Tibial nerve (tissue), 4 donors: ENCODE results near the gene NIF3L1. TPM values are rescaled to one million over a fixed set of nuclear protein-coding genes. Genes with fewer than 3 reads are reported as not detected.

Experiments used
- DNase-seq, 2 donors: peaks; one replicate each; pipeline ENCODE4 v3.0.0-alpha.2; 2019; ENCODE audit warnings: low spot score in 2 of 2
- H3K27ac ChIP-seq, 4 donors: fragments of 200-600 bp; sonication (generic) in 3 of 4; one replicate each; pipeline ENCODE4 v1.5.1; 2017 to 2019; ENCODE audit warnings: mild to moderate bottlenecking in 1 of 4
- H3K27me3 ChIP-seq, 2 donors: fragments of 200-600 bp; sonication (generic) in 1 of 2; one replicate each; pipeline versions ENCODE4 v1.5.1 to v1.6.0; 2017 to 2019
- H3K36me3 ChIP-seq, 3 donors: fragments of 200-600 bp; sonication (generic); one replicate each; pipeline ENCODE4 v1.5.1; 2018 to 2019
- H3K4me1 ChIP-seq, 4 donors: fragments of 200-600 bp; sonication (generic) in 3 of 4; one replicate each; pipeline ENCODE4 v1.5.1; 2017 to 2019
- H3K4me3 ChIP-seq, 4 donors: fragments of 200-600 bp; sonication (generic) in 3 of 4; one replicate each; pipeline ENCODE4 v1.5.1; 2017 to 2019; ENCODE audit warnings: mild to moderate bottlenecking in 1 of 4, moderate library complexity in 1 of 4
- H3K9me3 ChIP-seq, 4 donors: fragments of 200-600 bp; sonication (generic) in 3 of 4; one replicate each; pipeline ENCODE4 v1.5.1; 2017 to 2019
- CTCF ChIP-seq, 5 experiments: fragments of 200-600 bp in 3 of 5; fragments of 450-650 bp in 2 of 5; sonication (generic) in 3 of 5; IDR thresholded peaks; one replicate each; pipeline ENCODE4 v1.5.1; 2016 to 2019; ENCODE audit warnings: antibody characterized with exemption in 5 of 5, mild to moderate bottlenecking in 3 of 5, moderate library complexity in 2 of 5
- EP300 ChIP-seq, 2 donors: sonication (generic); formaldehyde crosslinking; IDR thresholded peaks; one replicate each; pipeline ENCODE4 v1.6.1; 2017; ENCODE audit warnings: antibody characterized with exemption in 2 of 2, mild to moderate bottlenecking in 1 of 2
- POLR2A ChIP-seq, 2 donors: fragments of 450-650 bp; IDR thresholded peaks; one replicate each; pipeline ENCODE4 v1.6.1; 2017; ENCODE audit warnings: antibody characterized with exemption in 2 of 2, mild to moderate bottlenecking in 2 of 2, moderate library complexity in 2 of 2
- WGBS, 2 donors: methylation state at CpG; one replicate each; pipeline ENCODE4 v1.1.5; 2018; 5-methylcytosine and 5-hydroxymethylcytosine counted together
- total RNA-seq, 4 donors: library from RNA; depleted of rRNA; stranded (reverse); fragments of >200 nt; gene quantifications; one replicate each; pipeline ENCODE4 v1.1.0, GENCODE V29; 2016

The NIF3L1 gene
- total RNA-seq, 4 donors from 2014 or later = 17.5 to 38.5 (median 21.5) TPM

- Histone ChIP-seq H3K4me3 (no peak overlapping the region), H3K4me1 (no peaks in the 10 kb centered on the region), H3K27ac (no peak overlapping the region), H3K36me3 (peaks cover 0 to 94% (median 13%) of the 10 kb centered on the region in 3 donors), H3K27me3 (no peaks in the 10 kb centered on the region), H3K9me3 (no peaks in the 10 kb centered on the region)
- DNase-seq = no peak
- no peak for TF ChIP-seq POLR2A (IDR thresholded peaks at IDR 0.05)
- TF ChIP-seq EP300 (IDR thresholded peaks at IDR 0.05) = no peak
- no peak for TF ChIP-seq CTCF (IDR thresholded peaks at IDR 0.05)
- 92 to 94% methylated on average over 4 of the region's 4 CpGs for WGBS, 2 donors
Observed at GRCh38 chr2:200909958-200910357, 20.8 kb downstream of the NIF3L1 start.

- Histone ChIP-seq H3K36me3 (peaks cover 0 to 97% (median 13%) of the 10 kb centered on the region in 3 donors), H3K27me3 (no peaks in the 10 kb centered on the region), H3K27ac (no peak overlapping the region), H3K4me1 (no peaks in the 10 kb centered on the region), H3K9me3 (no peaks in the 10 kb centered on the region), H3K4me3 (no peak overlapping the region)
- no peak for TF ChIP-seq POLR2A (IDR thresholded peaks at IDR 0.05)
- TF ChIP-seq EP300 (IDR thresholded peaks at IDR 0.05) = no peak
- TF ChIP-seq CTCF (IDR thresholded peaks at IDR 0.05) = no peak
- no peak for DNase-seq
Observed at GRCh38 chr2:200913654-200914053, 24.5 kb downstream of the NIF3L1 start.

- H3K9me3 ChIP-seq = no peaks in the 10 kb centered on the region
- H3K4me3 ChIP-seq = no peak overlapping the region
- H3K4me1 ChIP-seq = no peaks in the 10 kb centered on the region
- peaks cover 0 to 92% (median 15%) of the 10 kb centered on the region in 3 donors for H3K36me3 ChIP-seq
- TF ChIP-seq EP300 (IDR thresholded peaks at IDR 0.05) (no peak), CTCF (IDR thresholded peaks at IDR 0.05) (no peak), POLR2A (IDR thresholded peaks at IDR 0.05) (no peak)
- H3K27ac ChIP-seq = no peak overlapping the region
- DNase-seq = no peak
- H3K27me3 ChIP-seq = no peaks in the 10 kb centered on the region
- WGBS, 2 donors = 85 to 89% methylated on average over 6 of the region's 6 CpGs
Observed at GRCh38 chr2:200922439-200922838, 33.3 kb downstream of the NIF3L1 start.

- TF ChIP-seq POLR2A (IDR thresholded peaks at IDR 0.05) (no peak), EP300 (IDR thresholded peaks at IDR 0.05) (no peak), CTCF (IDR thresholded peaks at IDR 0.05) (no peak)
- no peaks in the 10 kb centered on the region for H3K9me3 ChIP-seq
- H3K27ac ChIP-seq = no peak overlapping the region
- no peaks in the 10 kb centered on the region for H3K27me3 ChIP-seq
- no peak overlapping the region for H3K4me3 ChIP-seq
- peaks cover 0 to 90% (median 0%) of the 10 kb centered on the region in 3 donors for H3K36me3 ChIP-seq
- no peaks in the 10 kb centered on the region for H3K4me1 ChIP-seq
- no peak for DNase-seq
- 66 to 76% methylated on average over 2 of the region's 2 CpGs for WGBS, 2 donors
Observed at GRCh38 chr2:200929334-200930249, 40.4 kb downstream of the NIF3L1 start.

- no peak overlapping the region for H3K4me3 ChIP-seq
- H3K4me1 ChIP-seq = no peaks in the 10 kb centered on the region
- no peak for TF ChIP-seq EP300 (IDR thresholded peaks at IDR 0.05)
- no peak for TF ChIP-seq POLR2A (IDR thresholded peaks at IDR 0.05)
- TF ChIP-seq CTCF (IDR thresholded peaks at IDR 0.05) = no peak
- H3K27ac ChIP-seq = no peak overlapping the region
- H3K36me3 ChIP-seq = peaks cover 0 to 89% (median 0%) of the 10 kb centered on the region in 3 donors
- no peaks in the 10 kb centered on the region for H3K27me3 ChIP-seq
- 76 to 78% methylated on average over 3 of the region's 3 CpGs for WGBS, 2 donors
- no peak for DNase-seq
- no peaks in the 10 kb centered on the region for H3K9me3 ChIP-seq
Observed at GRCh38 chr2:200930947-200931626, 41.9 kb downstream of the NIF3L1 start.
